Suprapubic skin (tissue), 4 donors: Measurements from ENCODE around the gene ZNF629. TPM values are rescaled to one million over a fixed set of nuclear protein-coding genes. Genes with fewer than 3 reads are reported as not detected.

Experiments used
- DNase-seq, 2 donors: peaks; one replicate each; pipeline ENCODE4 v3.0.0-alpha.2; 2019; ENCODE audit warnings: low spot score in 2 of 2
- H3K27ac ChIP-seq: fragments of 200-600 bp; sonication (generic); one replicate; pipeline ENCODE4 v1.5.1; 2019
- H3K27me3 ChIP-seq: fragments of 200-600 bp; sonication (generic); one replicate; pipeline ENCODE4 v1.5.1; 2019
- H3K36me3 ChIP-seq: fragments of 200-600 bp; sonication (generic); one replicate; pipeline ENCODE4 v1.5.1; 2019
- H3K4me1 ChIP-seq: fragments of 200-600 bp; sonication (generic); one replicate; pipeline ENCODE4 v1.5.1; 2019
- H3K4me3 ChIP-seq: fragments of 200-600 bp; sonication (generic); one replicate; pipeline ENCODE4 v1.5.1; 2019; ENCODE audit warnings: mild to moderate bottlenecking
- H3K9me3 ChIP-seq: fragments of 200-600 bp; sonication (generic); one replicate; pipeline ENCODE4 v1.5.1; 2019
- EP300 ChIP-seq: sonication (generic); formaldehyde crosslinking; IDR thresholded peaks from one replicate; pipeline ENCODE4 v1.6.1; 2017; ENCODE audit warnings: antibody characterized with exemption
- POLR2A ChIP-seq, 2 donors: fragments of 450-650 bp; IDR thresholded peaks; one replicate each; pipeline ENCODE4 v1.6.1; 2017; ENCODE audit warnings: antibody characterized with exemption in 2 of 2, mild to moderate bottlenecking in 2 of 2, moderate library complexity in 2 of 2
- POLR2AphosphoS5 ChIP-seq, 3 donors: sonication (generic); formaldehyde crosslinking; IDR thresholded peaks; one replicate each; pipeline ENCODE4 v1.6.1; 2017; ENCODE audit warnings: antibody characterized with exemption in 3 of 3
- WGBS: methylation state at CpG from one replicate; pipeline ENCODE4 v1.1.5; 2018; 5-methylcytosine and 5-hydroxymethylcytosine counted together
- total RNA-seq, 4 donors: library from RNA; depleted of rRNA; stranded (reverse); fragments of >200 nt; gene quantifications; one replicate each; pipeline ENCODE4 v1.1.0, GENCODE V29; 2016
- TF ChIP-seq, protein P1 (sequence below), 2 donors: fragments of 200-600 bp in 1 of 2; fragments of 450-650 bp in 1 of 2; sonication (generic) in 1 of 2; IDR thresholded peaks; one replicate each; pipeline ENCODE4 v1.5.1; 2016 to 2019; ENCODE audit warnings: antibody characterized with exemption in 2 of 2, mild to moderate bottlenecking in 1 of 2, moderate library complexity in 1 of 2

ZNF629 gene
- total RNA-seq, 4 donors from 2014 or later, result 11.5 to 22.9 (median 16.1) TPM

DNA sequence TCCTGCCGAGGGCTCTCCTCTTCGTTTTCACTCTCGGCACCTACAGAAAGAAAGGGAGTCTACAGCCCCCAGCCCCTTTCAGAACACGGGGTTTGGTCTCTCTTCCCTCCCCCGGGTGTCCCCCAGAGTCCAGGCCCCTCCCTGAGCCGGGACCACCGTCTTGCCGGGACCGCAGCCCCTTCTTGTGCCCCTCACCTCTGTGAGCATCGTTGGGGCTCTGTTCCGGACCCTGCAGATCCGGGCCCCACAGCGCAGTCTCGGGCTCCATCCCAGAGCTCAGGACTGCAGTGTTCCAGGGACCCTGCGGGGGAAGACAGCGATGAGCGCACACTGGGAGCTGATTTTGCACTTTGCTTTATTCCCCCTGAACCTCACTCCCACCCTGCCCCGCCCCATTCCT is 2.8 kb downstream of the ZNF629 start:
- H3K36me3 ChIP-seq, result peaks cover 38% of the 10 kb centered on the region
- H3K27me3 ChIP-seq, result no peaks in the 10 kb centered on the region
- TF ChIP-seq POLR2A (IDR thresholded peaks at IDR 0.05) (no peak), POLR2AphosphoS5 (IDR thresholded peaks at IDR 0.05) (no peak), EP300 (no peak)
- DNase-seq, result no peak
- H3K4me3 ChIP-seq, result no peak overlapping the region
- no peak overlapping the region for H3K27ac ChIP-seq
- H3K9me3 ChIP-seq, result no peaks in the 10 kb centered on the region
- 74% methylated on average over 10 of the region's 18 CpGs for WGBS
- peaks cover 27% of the 10 kb centered on the region for H3K4me1 ChIP-seq

DNA sequence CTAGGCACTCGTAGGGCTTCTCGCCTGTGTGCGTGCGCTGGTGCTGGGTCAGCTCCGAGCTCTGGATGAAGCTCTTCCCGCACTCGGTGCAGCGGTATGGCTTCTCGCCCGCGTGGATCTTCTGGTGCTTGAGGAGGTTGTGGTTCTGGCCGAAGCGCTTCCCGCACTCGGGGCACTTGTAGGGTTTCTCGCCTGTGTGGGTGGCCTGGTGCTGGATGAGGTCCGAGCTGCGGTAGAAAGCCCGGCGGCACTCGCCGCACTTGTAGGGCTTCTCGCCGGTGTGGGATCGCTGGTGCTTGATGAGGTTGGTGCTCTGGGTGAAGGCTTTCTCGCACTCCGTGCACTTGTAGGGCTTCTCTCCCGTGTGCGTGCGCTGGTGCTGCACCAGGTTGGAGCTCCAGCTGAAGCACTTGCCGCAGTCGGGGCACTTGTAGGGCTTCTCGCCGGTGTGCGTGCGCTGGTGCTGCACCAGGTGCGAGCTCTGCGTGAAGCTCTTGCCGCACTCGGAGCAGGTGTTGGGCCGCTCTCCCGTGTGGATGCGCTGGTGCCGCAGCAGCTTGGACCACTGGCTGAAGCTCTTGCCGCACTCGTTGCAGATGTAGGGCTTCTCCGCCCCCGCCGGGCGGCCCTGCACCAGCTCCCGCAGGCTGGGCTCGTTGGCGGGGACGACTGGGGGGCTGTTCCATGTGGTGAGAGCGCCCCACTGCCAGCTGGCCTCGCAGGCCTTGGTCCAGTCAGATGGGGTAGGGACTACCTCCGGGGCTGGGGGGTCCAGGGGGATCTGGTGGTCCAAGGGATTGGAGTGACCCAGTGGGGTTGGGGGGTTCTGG is 3.5 kb downstream of the ZNF629 start:
- Histone ChIP-seq H3K4me3 (no peak overlapping the region), H3K27ac (no peak overlapping the region), H3K4me1 (peaks cover 27% of the 10 kb centered on the region), H3K27me3 (no peaks in the 10 kb centered on the region), H3K36me3 (peaks cover 38% of the 10 kb centered on the region), H3K9me3 (no peaks in the 10 kb centered on the region)
- no peak for TF ChIP-seq POLR2AphosphoS5 (IDR thresholded peaks at IDR 0.05)
- TF ChIP-seq EP300, result no peak
- TF ChIP-seq, protein P1, sequence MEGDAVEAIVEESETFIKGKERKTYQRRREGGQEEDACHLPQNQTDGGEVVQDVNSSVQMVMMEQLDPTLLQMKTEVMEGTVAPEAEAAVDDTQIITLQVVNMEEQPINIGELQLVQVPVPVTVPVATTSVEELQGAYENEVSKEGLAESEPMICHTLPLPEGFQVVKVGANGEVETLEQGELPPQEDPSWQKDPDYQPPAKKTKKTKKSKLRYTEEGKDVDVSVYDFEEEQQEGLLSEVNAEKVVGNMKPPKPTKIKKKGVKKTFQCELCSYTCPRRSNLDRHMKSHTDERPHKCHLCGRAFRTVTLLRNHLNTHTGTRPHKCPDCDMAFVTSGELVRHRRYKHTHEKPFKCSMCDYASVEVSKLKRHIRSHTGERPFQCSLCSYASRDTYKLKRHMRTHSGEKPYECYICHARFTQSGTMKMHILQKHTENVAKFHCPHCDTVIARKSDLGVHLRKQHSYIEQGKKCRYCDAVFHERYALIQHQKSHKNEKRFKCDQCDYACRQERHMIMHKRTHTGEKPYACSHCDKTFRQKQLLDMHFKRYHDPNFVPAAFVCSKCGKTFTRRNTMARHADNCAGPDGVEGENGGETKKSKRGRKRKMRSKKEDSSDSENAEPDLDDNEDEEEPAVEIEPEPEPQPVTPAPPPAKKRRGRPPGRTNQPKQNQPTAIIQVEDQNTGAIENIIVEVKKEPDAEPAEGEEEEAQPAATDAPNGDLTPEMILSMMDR (IDR thresholded peaks at IDR 0.05), result no peak
- TF ChIP-seq POLR2A (IDR thresholded peaks at IDR 0.05), result no peak
- 94% methylated on average over 17 of the region's 57 CpGs for whole genome bisulfite sequencing
- no peak for DNase-seq

DNA sequence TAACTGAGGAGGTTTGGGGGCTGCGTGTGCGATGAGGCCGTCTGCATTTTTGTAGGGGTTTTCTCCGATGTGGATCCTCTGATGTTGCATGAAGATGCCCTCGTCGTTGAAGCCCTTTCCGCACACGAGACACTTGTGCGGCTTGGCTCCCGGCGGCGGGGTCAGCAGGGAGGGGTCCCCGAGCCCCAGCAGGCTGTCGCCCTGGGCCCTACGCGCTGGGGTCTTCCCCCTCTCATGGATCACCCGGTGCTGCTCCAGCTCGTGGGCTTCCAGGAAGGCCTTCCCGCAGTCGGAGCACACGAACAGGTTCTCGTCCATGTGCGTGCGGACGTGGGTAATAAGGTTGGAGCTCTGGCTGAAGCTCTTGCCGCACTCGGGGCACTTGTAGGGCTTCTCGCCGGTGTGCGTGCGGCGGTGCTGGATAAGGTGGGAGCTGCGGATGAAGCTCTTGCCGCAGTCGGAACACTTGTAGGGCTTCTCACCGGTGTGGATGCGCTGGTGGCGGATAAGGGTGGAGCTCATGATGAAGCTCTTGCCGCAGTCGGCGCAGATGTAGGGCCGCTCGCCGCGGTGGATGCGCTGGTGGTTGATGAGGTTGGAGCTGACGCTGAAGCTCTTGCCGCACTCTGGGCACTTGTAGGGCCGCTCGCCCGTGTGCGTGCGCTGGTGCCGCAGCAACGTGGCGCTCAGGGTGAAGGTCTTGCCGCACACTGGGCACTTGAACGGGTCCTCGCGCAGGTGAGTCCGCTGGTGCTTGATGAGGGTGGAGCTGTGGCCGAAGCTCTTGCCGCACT is 4.3 kb downstream of the ZNF629 start:
- TF ChIP-seq POLR2AphosphoS5 (IDR thresholded peaks at IDR 0.05), result no peak
- H3K4me1 ChIP-seq, result peaks cover 23% of the 10 kb centered on the region
- H3K27me3 ChIP-seq, result no peaks in the 10 kb centered on the region
- 94% methylated on average over 33 of the region's 63 CpGs for WGBS
- peaks cover 38% of the 10 kb centered on the region for H3K36me3 ChIP-seq
- no peak for DNase-seq
- H3K27ac ChIP-seq, result no peak overlapping the region
- no peak overlapping the region for H3K4me3 ChIP-seq
- H3K9me3 ChIP-seq, result no peaks in the 10 kb centered on the region

DNA sequence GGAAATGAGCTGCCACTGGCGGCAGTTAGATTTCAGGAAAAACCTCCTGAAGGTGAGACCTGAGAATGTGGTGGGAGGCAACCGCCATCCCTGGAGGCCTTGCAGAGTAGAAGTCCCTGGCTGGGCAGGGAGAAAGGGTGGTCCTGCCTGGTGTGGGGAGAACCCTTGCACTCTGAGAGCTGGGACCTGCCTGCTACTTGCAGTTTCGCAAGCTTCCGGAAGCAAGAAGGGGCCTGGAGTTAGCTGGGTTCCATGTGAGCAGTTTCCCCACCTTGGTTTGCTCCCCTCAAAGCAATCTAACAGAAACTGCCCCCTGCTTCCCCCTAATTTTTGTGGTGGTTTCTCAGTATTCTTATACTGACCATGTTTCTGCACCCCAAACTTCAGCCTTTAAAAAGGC is 6.5 kb downstream of the ZNF629 start:
- Histone ChIP-seq H3K27me3 (no peaks in the 10 kb centered on the region), H3K27ac (no peak overlapping the region), H3K36me3 (peaks cover 38% of the 10 kb centered on the region), H3K9me3 (no peaks in the 10 kb centered on the region), H3K4me3 (no peak overlapping the region), H3K4me1 (peaks cover 27% of the 10 kb centered on the region)
- WGBS, result 83% methylated on average over 4 of the region's 4 CpGs
- DNase-seq, result no peak
- TF ChIP-seq POLR2A (IDR thresholded peaks at IDR 0.05), result no peak
- no peak for TF ChIP-seq POLR2AphosphoS5 (IDR thresholded peaks at IDR 0.05)
- TF ChIP-seq, protein P1 (IDR thresholded peaks at IDR 0.05), result no peak
- no peak for TF ChIP-seq EP300

DNA sequence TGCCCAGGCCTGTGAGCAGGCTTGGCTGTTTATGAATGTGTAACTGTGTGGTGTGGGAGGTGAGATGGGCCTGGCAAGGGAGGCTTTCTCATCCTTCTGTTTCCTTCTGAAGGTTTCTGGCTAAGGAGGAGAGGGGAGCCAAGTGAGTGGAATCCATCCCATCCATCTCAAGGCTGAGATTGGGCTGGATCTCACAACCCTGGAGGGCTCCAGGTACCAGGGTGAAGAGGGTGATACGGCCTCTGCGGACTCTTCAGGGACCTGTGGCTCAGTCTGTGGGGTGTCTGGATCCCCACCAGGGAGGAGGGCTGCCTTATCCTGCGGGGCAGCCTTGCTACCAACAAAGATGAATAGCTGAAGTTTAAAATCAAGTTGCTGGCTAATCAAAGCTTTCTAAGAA is 7.0 kb downstream of the ZNF629 start:
- Histone ChIP-seq H3K4me1 (peaks cover 26% of the 10 kb centered on the region), H3K36me3 (peaks cover 38% of the 10 kb centered on the region), H3K27ac (no peak overlapping the region), H3K4me3 (no peak overlapping the region), H3K9me3 (no peaks in the 10 kb centered on the region), H3K27me3 (no peaks in the 10 kb centered on the region)
- TF ChIP-seq POLR2AphosphoS5 (IDR thresholded peaks at IDR 0.05), result no peak
- TF ChIP-seq, protein P1 (IDR thresholded peaks at IDR 0.05), result no peak
- no peak for TF ChIP-seq EP300
- no peak for TF ChIP-seq POLR2A (IDR thresholded peaks at IDR 0.05)
- 96% methylated on average over 3 of the region's 3 CpGs for WGBS
- DNase-seq, result no peak

DNA sequence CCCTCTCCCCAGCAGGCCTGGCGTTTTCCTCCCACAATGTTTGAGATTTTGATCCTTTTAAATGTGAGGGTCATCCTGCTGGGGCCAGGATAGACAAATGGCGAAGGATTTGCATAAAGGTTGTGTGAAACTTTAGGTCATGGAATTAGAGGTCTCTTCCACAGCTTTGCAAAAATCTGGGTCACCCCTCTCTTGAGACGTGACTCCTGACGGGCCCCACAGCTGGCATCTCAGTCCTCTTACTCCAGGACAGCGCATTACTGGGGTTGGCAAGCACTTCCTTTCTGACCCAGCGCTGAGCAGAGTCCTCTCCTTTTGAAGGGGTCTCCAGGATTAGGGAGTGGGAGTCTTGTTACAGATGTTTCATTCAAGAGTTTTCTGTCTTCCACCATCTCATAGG is 7.4 kb downstream of the ZNF629 start:
- WGBS, result 85% methylated on average over 6 of the region's 6 CpGs
- H3K27ac ChIP-seq, result no peak overlapping the region
- DNase-seq, result no peak

More for the DNA sequence above, 7.4 kb downstream of the ZNF629 start:
- no peaks in the 10 kb centered on the region for H3K27me3 ChIP-seq
- peaks cover 38% of the 10 kb centered on the region for H3K36me3 ChIP-seq
- H3K4me1 ChIP-seq, result peaks cover 29% of the 10 kb centered on the region
- TF ChIP-seq EP300, result no peak
- H3K9me3 ChIP-seq, result no peaks in the 10 kb centered on the region
- no peak overlapping the region for H3K4me3 ChIP-seq
